Uterus (tissue), 4 donors: Measurements from ENCODE around the gene ZNF146. TPM values are rescaled to one million over a fixed set of nuclear protein-coding genes. Genes with fewer than 3 reads are reported as not detected.

Experiments used
- DNase-seq, 2 donors: peaks; one replicate each; pipeline ENCODE4 v3.0.0-alpha.2; 2019 to 2020
- H3K27ac ChIP-seq, 2 donors: fragments of 200-600 bp; sonication (generic); 1 replicate in 1 of 2; 2 replicates in 1 of 2; pipeline ENCODE4 v1.5.1; 2016 to 2018
- H3K27me3 ChIP-seq, 2 donors: fragments of 200-600 bp; sonication (generic); one replicate each; pipeline ENCODE4 v1.5.1; 2018 to 2019; ENCODE audit warnings: control low read depth in 1 of 2
- H3K36me3 ChIP-seq, 2 donors: fragments of 200-600 bp; sonication (generic); one replicate each; pipeline ENCODE4 v1.5.1; 2019; ENCODE audit warnings: control low read depth in 1 of 2
- H3K4me1 ChIP-seq, 2 donors: fragments of 200-600 bp; sonication (generic); one replicate each; pipeline ENCODE4 v1.5.1; 2018 to 2019; ENCODE audit warnings: control low read depth in 1 of 2
- H3K4me3 ChIP-seq, 2 donors: fragments of 200-600 bp; sonication (generic); 1 replicate in 1 of 2; 2 replicates in 1 of 2; pipeline ENCODE4 v1.5.1; 2018 to 2019; ENCODE audit warnings: mild to moderate bottlenecking in 1 of 2
- H3K9me3 ChIP-seq, 2 donors: fragments of 200-600 bp; sonication (generic); one replicate each; pipeline ENCODE4 v1.5.1; 2019; ENCODE audit warnings: control low read depth in 1 of 2
- POLR2A ChIP-seq, 2 donors: fragments of 450-650 bp; IDR thresholded peaks; one replicate each; pipeline ENCODE4 v1.6.1; 2016; ENCODE audit warnings: antibody characterized with exemption in 2 of 2, mild to moderate bottlenecking in 1 of 2, moderate library complexity in 1 of 2
- intact Hi-C: fragments of 100-400 bp; cut with DNase I; formaldehyde crosslinking; loops from one replicate; pipeline ENCODE4 v1.15.1; 2023; ENCODE audit warnings: low total_unique reads
- total RNA-seq, 4 donors: library from RNA; depleted of rRNA in 3 of 4; stranded (reverse); fragments of >200 nt in 3 of 4; gene quantifications; one replicate each; pipeline versions ENCODE4 v1.1.0 to v1.2.4, GENCODE V29; 2014 to 2023
- TF ChIP-seq, protein P1 (sequence below), 4 experiments: fragments of 200-600 bp in 2 of 4; fragments of 450-650 bp in 2 of 4; sonication (generic) in 2 of 4; IDR thresholded peaks; one replicate each; pipeline ENCODE4 v1.5.1; 2016 to 2019; ENCODE audit warnings: antibody characterized with exemption in 4 of 4, mild to moderate bottlenecking in 2 of 4, moderate library complexity in 1 of 4
- donor health status: DM: yes; HTN: yes; CAD: no.

Gene ZNF146
- total RNA-seq, 4 donors from 2014 or later, result 54.7 to 238 (median 84.2) TPM

DNA sequence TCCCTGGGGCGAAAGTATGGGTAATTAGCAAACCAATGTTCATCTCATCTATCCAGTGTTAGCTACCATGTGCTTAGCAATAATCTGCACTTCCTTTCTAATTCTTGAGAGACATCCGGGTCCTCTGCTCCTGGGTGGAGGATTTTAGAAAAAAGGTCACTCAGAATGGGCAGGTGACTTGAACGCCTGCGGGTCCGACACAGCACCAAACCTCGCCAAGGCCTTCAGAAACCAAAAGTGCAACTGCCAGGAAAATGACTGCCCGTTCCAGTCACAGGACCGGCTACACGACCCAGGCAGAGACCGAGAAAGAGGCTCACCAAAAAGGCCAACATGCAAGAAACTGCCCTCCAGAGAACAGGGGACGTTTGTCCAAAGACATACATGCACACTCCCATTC lies 39.9 kb downstream of the ZNF146 start:
- Histone ChIP-seq H3K27ac (no peak overlapping the region), H3K4me1 (no peaks in the 10 kb centered on the region), H3K4me3 (no peak overlapping the region), H3K27me3 (no peaks in the 10 kb centered on the region), H3K36me3 (no peaks in the 10 kb centered on the region), H3K9me3 (no peaks in the 10 kb centered on the region)
- TF ChIP-seq, protein P1, sequence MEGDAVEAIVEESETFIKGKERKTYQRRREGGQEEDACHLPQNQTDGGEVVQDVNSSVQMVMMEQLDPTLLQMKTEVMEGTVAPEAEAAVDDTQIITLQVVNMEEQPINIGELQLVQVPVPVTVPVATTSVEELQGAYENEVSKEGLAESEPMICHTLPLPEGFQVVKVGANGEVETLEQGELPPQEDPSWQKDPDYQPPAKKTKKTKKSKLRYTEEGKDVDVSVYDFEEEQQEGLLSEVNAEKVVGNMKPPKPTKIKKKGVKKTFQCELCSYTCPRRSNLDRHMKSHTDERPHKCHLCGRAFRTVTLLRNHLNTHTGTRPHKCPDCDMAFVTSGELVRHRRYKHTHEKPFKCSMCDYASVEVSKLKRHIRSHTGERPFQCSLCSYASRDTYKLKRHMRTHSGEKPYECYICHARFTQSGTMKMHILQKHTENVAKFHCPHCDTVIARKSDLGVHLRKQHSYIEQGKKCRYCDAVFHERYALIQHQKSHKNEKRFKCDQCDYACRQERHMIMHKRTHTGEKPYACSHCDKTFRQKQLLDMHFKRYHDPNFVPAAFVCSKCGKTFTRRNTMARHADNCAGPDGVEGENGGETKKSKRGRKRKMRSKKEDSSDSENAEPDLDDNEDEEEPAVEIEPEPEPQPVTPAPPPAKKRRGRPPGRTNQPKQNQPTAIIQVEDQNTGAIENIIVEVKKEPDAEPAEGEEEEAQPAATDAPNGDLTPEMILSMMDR (IDR thresholded peaks at IDR 0.05), result no peak
- no peak for TF ChIP-seq POLR2A (IDR thresholded peaks at IDR 0.05)
- no peak for DNase-seq
- intact Hi-C loops, result no loop called here

DNA sequence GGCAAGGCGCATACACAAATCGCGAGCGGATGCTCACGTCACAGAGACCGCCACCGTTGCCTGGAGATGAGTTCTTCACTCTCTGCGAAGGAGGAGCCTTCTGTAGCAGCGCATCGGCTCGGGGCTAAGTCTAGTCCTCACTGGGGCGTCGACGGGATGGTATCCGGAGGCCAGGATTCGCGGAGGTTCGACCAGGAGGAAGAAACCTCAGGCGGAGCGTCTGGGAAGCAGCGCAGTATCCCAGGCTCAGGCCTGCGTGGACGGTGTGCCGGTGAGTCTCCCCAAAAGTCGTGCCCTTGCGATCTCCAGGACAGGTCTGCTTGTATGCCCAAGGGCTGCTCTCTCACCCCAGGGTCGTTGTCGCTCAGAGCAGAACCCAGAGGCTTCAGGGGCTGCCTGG lies 40.4 kb downstream of the ZNF146 start:
- no peak overlapping the region for H3K4me3 ChIP-seq
- H3K27me3 ChIP-seq, result no peaks in the 10 kb centered on the region
- no peaks in the 10 kb centered on the region for H3K4me1 ChIP-seq
- no peaks in the 10 kb centered on the region for H3K9me3 ChIP-seq
- intact Hi-C loops, result no loop called here
- TF ChIP-seq, protein P1 (IDR thresholded peaks at IDR 0.05), result no peak
- TF ChIP-seq POLR2A (IDR thresholded peaks at IDR 0.05), result no peak
- DNase-seq, result no peak
- H3K36me3 ChIP-seq, result no peaks in the 10 kb centered on the region
- H3K27ac ChIP-seq, result no peak overlapping the region

DNA sequence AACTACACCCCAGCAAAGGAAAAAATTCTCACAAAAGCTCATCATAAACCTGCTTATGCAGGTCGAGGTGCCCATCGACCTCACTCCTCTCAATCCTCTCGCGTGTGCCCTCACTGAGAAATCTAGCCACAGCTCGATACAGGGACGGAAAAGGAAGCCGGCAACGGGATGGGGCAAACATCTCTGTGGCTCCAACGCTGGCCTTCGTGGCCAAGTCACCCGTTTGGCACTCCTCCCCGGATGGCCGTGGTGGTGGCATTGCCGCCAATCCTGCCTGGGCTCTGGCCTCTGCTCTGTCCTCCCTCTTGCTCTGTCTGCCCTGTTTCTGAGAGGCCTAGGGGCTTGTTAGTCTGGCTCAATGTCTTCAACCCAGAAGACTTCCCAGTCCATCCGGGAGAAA lies 41.2 kb downstream of the ZNF146 start:
- H3K4me3 ChIP-seq, result no peak overlapping the region
- H3K36me3 ChIP-seq, result no peaks in the 10 kb centered on the region
- DNase-seq, result no peak
- no peak overlapping the region for H3K27ac ChIP-seq
- TF ChIP-seq, protein P1 (IDR thresholded peaks at IDR 0.05), result no peak
- no peaks in the 10 kb centered on the region for H3K9me3 ChIP-seq
- intact Hi-C loops, result no loop called here
- no peaks in the 10 kb centered on the region for H3K4me1 ChIP-seq
- no peaks in the 10 kb centered on the region for H3K27me3 ChIP-seq

DNA sequence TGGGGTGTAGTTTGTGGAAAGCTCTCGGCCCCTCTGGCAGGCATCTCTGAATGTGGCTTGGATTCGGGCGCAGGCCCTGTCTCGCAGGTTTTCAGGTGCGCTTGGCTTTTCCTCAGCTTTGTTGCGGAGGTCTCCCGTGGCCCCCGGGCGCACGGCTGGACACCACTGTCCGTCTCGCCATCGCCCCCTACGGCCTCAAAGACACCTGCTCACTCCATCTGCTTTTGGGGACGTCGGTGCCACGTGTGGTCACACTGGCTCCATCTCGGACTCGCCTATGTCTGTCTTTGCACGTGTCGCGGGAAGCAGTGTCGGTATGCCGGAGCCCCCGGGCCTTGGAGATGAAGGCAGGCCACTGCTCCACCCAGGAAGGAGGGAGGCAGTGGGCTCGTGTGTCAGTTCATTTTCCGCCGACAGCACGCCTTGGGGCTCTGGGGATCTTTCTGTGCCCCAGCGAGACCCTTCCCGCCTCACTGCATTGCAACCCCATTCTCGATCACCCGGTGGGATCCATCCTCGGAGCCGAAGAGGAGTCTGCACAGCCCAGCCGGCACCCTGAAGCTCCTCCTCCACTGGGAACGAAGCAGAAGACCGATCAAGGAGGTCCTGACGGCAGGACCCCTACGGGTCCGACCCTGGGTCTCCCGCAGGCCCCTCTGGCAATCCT lies 42.1 kb downstream of the ZNF146 start:
- DNase-seq, result no peak
- Histone ChIP-seq H3K27ac (no peak overlapping the region), H3K9me3 (no peaks in the 10 kb centered on the region), H3K27me3 (no peaks in the 10 kb centered on the region), H3K4me1 (no peaks in the 10 kb centered on the region), H3K36me3 (no peaks in the 10 kb centered on the region), H3K4me3 (peak overlapping the region; percentile 20 to 25)
- no peak for TF ChIP-seq POLR2A (IDR thresholded peaks at IDR 0.05)
- TF ChIP-seq, protein P1 (IDR thresholded peaks at IDR 0.05), result no peak
- intact Hi-C loops, result no loop called here

DNA sequence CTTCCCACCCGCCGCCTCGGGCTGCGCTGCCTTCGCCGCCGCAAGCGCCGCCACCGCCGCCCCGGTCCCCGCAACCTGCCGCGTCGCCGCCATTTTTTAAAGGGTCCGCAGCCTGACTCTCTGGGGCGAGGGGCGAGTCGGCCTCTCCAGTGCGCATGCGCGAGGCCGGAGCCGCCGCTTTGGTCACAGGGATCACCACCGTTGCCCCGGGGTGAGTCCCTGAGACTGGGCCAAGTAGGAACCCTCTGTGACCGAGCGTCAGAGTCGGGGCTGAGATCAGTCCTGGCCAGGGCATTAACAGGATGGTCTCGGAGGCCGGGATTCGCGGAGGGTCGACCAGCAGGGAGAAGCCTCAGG lies 42.6 kb downstream of the ZNF146 start:
- Histone ChIP-seq H3K36me3 (no peaks in the 10 kb centered on the region), H3K9me3 (no peaks in the 10 kb centered on the region), H3K4me1 (no peaks in the 10 kb centered on the region), H3K4me3 (peak overlapping the region; percentile 20 to 25), H3K27ac (no peak overlapping the region), H3K27me3 (no peaks in the 10 kb centered on the region)
- intact Hi-C loops, result no loop called here
- TF ChIP-seq POLR2A (IDR thresholded peaks at IDR 0.05), result no peak
- TF ChIP-seq, protein P1 (IDR thresholded peaks at IDR 0.05), result no peak
- DNase-seq, result no peak
